ENCODE results near the gene LRRC4B.
"Not testable (repeated sequence)": the region's sequence is repeated elsewhere in the genome, so short reads cannot be mapped to it uniquely, and the experiment has no call there.

Gene LRRC4B

DNA sequence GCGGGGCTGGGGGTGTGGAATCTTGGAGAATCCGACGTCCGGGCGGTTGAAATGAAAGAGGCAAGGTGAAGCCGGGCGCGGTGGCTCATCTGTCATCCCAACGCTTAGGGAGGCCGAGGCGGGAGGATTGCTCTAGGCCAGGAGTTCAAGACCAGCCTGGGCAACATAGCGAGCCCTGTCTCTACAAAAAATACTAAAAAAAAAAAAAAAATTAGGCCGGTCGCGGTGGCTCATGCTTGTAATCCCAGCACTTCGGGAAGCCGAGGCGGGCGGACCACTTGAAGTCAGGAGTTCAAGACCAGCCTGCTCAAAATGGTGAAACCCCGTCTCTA lies 91.4 kb downstream of the LRRC4B start:
- H3K27ac ChIP-seq, result peak overlapping the region; percentile 76

DNA sequence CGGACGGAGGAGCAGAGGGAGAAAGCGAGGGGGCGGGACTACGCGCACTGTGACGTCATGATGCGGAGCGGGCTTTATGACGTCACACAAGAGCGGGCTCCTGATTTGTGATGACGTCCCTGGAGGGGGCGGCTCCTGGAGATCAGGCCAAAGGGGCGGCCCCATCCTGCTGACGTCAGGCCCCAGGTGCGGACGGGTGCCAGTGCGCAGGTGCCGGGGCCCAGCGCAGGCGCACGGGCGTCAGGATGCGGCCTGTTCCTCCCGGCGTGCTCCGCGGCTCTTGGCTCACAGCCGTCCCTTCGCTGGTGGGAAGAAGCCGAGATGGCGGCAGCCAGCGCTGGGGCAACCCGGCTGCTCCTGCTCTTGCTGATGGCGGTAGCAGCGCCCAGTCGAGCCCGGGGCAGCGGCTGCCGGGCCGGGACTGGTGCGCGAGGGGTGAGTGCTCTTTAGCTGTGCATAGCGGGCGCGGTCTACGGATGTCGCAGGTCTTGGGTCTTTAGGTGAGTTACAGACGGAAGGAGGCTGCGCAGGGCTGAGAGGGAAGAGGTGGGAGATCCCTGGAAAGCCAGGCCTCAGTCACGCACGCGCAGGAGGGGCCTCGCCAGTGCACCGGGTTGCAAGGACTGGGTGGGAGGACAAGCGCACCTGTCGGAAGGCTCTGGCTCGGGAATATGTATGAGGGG lies 91.9 kb downstream of the LRRC4B start, which contains the start of the genes EMC10 and GARIN5A:
Gene EMC10 (plus strand): TSS at position 284 of the 683 bp plus-strand sequence. CDS start 38 bp downstream, at position 322.
Gene GARIN5A (minus strand): TSS at position 625 of the 683 bp plus-strand sequence. CDS start 460 bp downstream, at position 165.
- TF ChIP-seq, protein P1, sequence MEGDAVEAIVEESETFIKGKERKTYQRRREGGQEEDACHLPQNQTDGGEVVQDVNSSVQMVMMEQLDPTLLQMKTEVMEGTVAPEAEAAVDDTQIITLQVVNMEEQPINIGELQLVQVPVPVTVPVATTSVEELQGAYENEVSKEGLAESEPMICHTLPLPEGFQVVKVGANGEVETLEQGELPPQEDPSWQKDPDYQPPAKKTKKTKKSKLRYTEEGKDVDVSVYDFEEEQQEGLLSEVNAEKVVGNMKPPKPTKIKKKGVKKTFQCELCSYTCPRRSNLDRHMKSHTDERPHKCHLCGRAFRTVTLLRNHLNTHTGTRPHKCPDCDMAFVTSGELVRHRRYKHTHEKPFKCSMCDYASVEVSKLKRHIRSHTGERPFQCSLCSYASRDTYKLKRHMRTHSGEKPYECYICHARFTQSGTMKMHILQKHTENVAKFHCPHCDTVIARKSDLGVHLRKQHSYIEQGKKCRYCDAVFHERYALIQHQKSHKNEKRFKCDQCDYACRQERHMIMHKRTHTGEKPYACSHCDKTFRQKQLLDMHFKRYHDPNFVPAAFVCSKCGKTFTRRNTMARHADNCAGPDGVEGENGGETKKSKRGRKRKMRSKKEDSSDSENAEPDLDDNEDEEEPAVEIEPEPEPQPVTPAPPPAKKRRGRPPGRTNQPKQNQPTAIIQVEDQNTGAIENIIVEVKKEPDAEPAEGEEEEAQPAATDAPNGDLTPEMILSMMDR (conservative IDR thresholded peaks at IDR 0.05), result no peak
- peak; percentile 61; the same call in 1 of the 2 replicates for TF ChIP-seq ZFX (IDR thresholded peaks at IDR 0.05)
- peak within 1 kb of the TSS; percentile 76 for H3K27ac ChIP-seq

More for the DNA sequence above, 91.4 kb downstream of the LRRC4B start:
- TF ChIP-seq ZFX (IDR thresholded peaks at IDR 0.05), result no peak
- TF ChIP-seq, protein P1 (conservative IDR thresholded peaks at IDR 0.05), result no peak

DNA sequence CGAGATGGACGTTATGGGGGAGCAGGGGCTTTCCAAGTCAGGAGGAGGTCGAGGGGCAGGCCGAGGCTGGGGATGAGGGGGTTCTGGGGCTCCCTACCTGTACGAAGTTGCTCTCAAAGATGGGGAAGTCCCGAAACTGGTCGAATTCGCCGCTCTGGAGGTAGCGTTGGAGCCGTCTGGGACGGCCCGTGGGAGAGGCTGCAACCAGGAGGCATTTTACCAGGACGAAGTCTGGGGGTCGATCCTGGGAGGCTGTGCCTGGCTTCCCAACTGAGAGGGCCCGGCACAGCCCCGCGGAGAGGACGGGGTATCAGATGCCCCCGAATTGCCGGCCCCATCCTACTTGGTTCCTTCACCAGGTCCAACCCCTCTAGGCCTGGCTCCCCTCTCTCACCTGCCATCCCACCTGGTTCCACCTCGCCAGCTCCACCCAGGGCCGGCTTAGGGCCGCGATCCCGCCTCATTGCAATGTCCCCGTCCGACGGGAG lies 92.5 kb downstream of the LRRC4B start:
- TF ChIP-seq ZFX (IDR thresholded peaks at IDR 0.05), result no peak
- TF ChIP-seq, protein P1 (conservative IDR thresholded peaks at IDR 0.05), result no peak
- no peak overlapping the region; the same call in 1 of the 2 replicates for H3K27ac ChIP-seq

DNA sequence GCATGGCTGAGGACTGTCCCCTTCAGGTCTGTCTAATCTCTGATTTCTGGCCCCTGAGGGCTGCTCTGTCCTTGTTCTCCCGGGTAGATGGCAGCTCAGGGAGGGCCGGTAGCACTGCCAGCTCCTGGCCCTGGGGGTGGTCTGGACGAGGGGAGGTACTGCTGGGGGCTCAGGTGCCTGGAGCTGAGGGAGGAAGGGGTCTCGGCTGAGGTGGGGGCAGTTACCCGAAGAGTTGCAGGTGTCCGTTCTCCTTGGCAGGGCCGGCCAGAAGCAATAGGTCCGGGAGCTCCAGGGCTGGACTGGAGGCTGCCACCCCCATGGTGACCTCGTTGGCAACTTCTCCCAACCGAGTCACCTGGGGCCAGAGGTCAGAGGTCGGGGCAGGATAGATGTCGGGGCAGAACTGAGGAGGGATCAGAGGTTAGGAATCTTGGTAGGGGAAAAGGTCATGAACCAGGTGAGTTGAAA lies 93.1 kb downstream of the LRRC4B start:
- no peak overlapping the region for H3K27ac ChIP-seq
- TF ChIP-seq ZFX (IDR thresholded peaks at IDR 0.05), result no peak
- TF ChIP-seq, protein P1 (conservative IDR thresholded peaks at IDR 0.05), result no peak

DNA sequence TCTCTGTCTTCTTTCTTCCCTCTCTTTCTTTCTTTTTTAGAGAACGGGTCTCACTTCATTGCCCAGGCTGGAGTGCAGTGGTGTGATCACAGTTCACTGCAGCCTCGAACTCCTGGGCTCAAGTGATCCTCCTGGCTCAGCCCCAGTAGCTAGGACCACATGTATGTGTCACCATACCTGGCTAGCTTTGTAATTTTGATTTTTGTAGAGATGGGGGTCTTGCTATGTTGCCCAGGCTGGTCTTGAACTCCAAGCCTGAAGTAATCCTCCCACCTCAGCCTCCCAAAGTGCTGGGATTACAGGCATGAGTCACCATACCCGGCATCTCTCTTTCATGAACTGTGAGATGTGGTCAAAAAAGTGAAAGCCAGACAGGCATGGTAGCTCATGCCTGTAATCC lies 94.9 kb downstream of the LRRC4B start:
- H3K27ac ChIP-seq, result not testable (repeated sequence)

DNA sequence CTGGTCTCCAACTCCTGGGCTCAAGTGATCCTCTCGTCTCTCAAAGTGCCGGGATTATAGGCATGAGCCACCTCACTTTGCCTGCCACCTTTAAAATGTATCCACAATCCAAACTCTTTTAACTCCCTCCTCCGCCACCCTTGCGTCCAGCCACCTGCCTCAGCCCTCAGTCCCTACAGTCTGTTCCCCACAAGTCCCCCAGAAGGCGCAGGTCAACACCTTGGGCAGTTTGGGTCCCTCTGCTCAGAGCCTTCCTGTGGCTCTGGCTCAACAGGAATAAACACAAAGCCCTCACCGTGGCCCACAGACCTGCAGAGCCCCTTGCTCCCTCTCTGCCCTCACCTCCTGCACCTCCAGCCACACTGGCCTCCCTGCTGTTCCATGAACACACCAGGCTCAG lies 99.4 kb downstream of the LRRC4B start:
- no peak overlapping the region for H3K27ac ChIP-seq
- TF ChIP-seq, protein P1 (conservative IDR thresholded peaks at IDR 0.05), result no peak
- TF ChIP-seq ZFX (IDR thresholded peaks at IDR 0.05), result no peak

DNA sequence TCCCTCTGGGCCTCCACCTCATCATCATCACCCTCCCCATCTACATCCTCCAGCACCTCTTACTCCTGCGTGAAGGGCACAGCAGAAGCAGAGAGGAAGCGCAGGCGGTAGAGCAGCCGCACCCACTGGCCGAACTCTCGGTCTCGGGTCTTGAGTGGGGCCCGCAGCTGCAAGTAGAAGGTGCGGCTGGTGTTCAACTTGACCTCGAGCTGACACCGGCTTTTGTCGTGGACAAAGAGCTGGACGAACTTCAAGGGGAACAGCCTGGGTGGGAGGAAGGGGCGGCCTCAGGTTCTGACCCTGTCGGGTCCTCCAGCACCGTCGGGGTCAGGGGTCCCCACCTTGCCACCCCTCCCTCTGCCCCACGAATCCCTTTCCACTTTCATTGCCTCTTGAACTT lies 100.7 kb downstream of the LRRC4B start:
- no peak overlapping the region for H3K27ac ChIP-seq
- TF ChIP-seq ZFX (IDR thresholded peaks at IDR 0.05), result no peak
- TF ChIP-seq, protein P1 (conservative IDR thresholded peaks at IDR 0.05), result no peak

Measured in C4-2B (cell line).